Mesendoderm (in vitro differentiated cells): ENCODE measurements around the gene ALPL.

ENCODE experiments used
- DNase-seq: peaks from one replicate; pipeline ENCODE4 v3.0.0; 2013
- H2AK5ac ChIP-seq: 2 replicates; pipeline ENCODE4 v1.6.1; 2013; ENCODE audit warnings: low read length, inconsistent platforms
- H2BK120ac ChIP-seq: 2 replicates; pipeline ENCODE4 v1.6.1; 2013; ENCODE audit warnings: low read depth, mild to moderate bottlenecking, low read length, moderate library complexity, mixed read lengths
- H2BK15ac ChIP-seq: replicated peaks from 2 replicates; pipeline ENCODE4 v1.6.1; 2013; ENCODE audit warnings: low read depth, mild to moderate bottlenecking, moderate library complexity
- H2BK5ac ChIP-seq: 2 replicates; pipeline ENCODE4 v1.6.1; 2013; ENCODE audit warnings: low read length, inconsistent platforms
- H3K18ac ChIP-seq: 2 replicates; pipeline ENCODE4 v1.6.1; 2013; ENCODE audit warnings: mild to moderate bottlenecking, low read length, mixed read lengths
- H3K23ac ChIP-seq: one replicate; pipeline ENCODE4 v1.6.1; 2013; ENCODE audit warnings: low read length
- H3K27ac ChIP-seq: 2 replicates; pipeline ENCODE4 v1.5.1; 2013; ENCODE audit warnings: low read depth, mild to moderate bottlenecking, inconsistent platforms, low read length, moderate library complexity
- H3K27me3 ChIP-seq: 2 replicates; pipeline ENCODE4 v1.6.1; 2013; ENCODE audit warnings: low read length, control low read depth, mild to moderate bottlenecking, inconsistent platforms; ENCODE audit not compliant: insufficient read depth, poor library complexity
- H3K36me3 ChIP-seq: 2 replicates; pipeline ENCODE4 v1.6.1; 2013; ENCODE audit warnings: low read length, inconsistent platforms; ENCODE audit not compliant: control insufficient read depth, insufficient read depth
- H3K4ac ChIP-seq: one replicate; pipeline ENCODE4 v1.6.1; 2013; ENCODE audit warnings: low read depth, mild to moderate bottlenecking, low read length, moderate library complexity
- H3K4me1 ChIP-seq: 2 replicates; pipeline ENCODE4 v1.6.1; 2013; ENCODE audit warnings: low read depth, low read length, inconsistent platforms; ENCODE audit not compliant: control insufficient read depth
- H3K4me2 ChIP-seq: 2 replicates; pipeline ENCODE4 v1.6.1; 2013; ENCODE audit warnings: low read length
- H3K4me3 ChIP-seq: 2 replicates; pipeline ENCODE4 v1.5.1; 2013; ENCODE audit warnings: mild to moderate bottlenecking, low read length
- H3K56ac ChIP-seq: one replicate; pipeline ENCODE4 v1.6.1; 2013; ENCODE audit warnings: low read length
- H3K79me1 ChIP-seq: 2 replicates; pipeline ENCODE4 v1.6.1; 2013; ENCODE audit warnings: low read length, inconsistent platforms
- H3K79me2 ChIP-seq: 2 replicates; pipeline ENCODE4 v1.6.1; 2013; ENCODE audit warnings: mild to moderate bottlenecking, low read length; ENCODE audit not compliant: control insufficient read depth, insufficient read depth
- H3K9ac ChIP-seq: 2 replicates; pipeline ENCODE4 v1.6.1; 2013; ENCODE audit warnings: low read length, inconsistent platforms
- H4K5ac ChIP-seq: one replicate; pipeline ENCODE4 v1.6.1; 2013; ENCODE audit warnings: low read length
- H4K8ac ChIP-seq: one replicate; pipeline ENCODE4 v1.6.1; 2013; ENCODE audit warnings: low read depth, mild to moderate bottlenecking, control low read depth, low read length, moderate library complexity
- WGBS: extraction: QIAGEN DNeasy Blood & Tissue Kit; methylation state at CpG from one replicate; pipeline ENCODE4 v1.1.7; 2013; ENCODE audit warnings: low lambda C conversion rate, missing lambda C conversion rate; ENCODE audit not compliant: insufficient coverage; ENCODE audit errors: extremely low coverage; 5-methylcytosine and 5-hydroxymethylcytosine counted together

Gene ALPL

GRCh38 chr1:21567241-21568005, 58.2 kb downstream of the ALPL start:
- H4K5ac ChIP-seq: no peak overlapping the region
- H3K4me2 ChIP-seq: no peak overlapping the region
- DNase-seq: no peak
- no peak overlapping the region for H3K56ac ChIP-seq
- no peak overlapping the region for H2BK15ac ChIP-seq
- H3K4ac ChIP-seq: no peak overlapping the region
- no peak overlapping the region for H2BK120ac ChIP-seq
- no peaks in the 10 kb centered on the region for H3K4me1 ChIP-seq
- no peaks in the 10 kb centered on the region for H3K79me2 ChIP-seq
- H3K27me3 ChIP-seq: no peaks in the 10 kb centered on the region
- H3K23ac ChIP-seq: no peak overlapping the region
- H2AK5ac ChIP-seq: no peak overlapping the region
- no peak overlapping the region for H4K8ac ChIP-seq
- H3K4me3 ChIP-seq: no peak overlapping the region
- no CpG with 5 or more reads among the region's 24 CpGs for WGBS
- no peak overlapping the region for H3K27ac ChIP-seq
- H3K36me3 ChIP-seq: no peaks in the 10 kb centered on the region
- H3K79me1 ChIP-seq: no peaks in the 10 kb centered on the region
- H3K9ac ChIP-seq: no peak overlapping the region
- H2BK5ac ChIP-seq: no peak overlapping the region
- H3K18ac ChIP-seq: no peak overlapping the region

DNA sequence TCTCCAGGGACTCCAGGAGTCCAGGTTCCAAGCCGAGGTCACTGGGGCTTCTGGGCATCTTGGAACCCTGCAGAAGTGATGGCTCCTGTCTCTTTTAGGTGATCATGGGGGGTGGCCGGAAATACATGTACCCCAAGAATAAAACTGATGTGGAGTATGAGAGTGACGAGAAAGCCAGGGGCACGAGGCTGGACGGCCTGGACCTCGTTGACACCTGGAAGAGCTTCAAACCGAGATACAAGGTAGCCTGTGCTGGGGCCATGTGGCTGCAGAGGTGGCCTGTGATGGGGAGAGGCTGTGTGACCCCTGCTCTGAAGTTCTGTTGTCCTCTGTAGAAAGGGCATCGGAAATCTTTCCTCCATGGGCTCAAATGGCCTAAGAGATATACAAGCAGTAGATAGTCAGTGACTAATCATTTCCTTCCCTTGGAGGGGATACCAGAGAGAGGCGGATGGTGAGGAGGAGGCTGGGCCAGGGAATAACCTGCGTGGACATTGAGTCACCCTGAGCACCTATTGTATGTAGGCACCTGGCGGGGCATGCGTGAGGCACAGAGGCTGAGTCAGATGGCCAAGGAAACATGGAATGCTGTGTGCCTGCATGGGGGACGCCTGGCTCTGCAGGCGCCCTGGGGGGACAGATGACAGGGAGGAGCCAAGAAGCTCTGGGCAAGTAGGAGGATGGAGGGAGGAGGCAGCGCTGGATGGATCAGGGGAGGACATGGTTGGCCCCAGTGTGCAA, 59.0 kb downstream of the ALPL start:
- H3K23ac ChIP-seq: no peak overlapping the region
- no peak overlapping the region for H4K8ac ChIP-seq
- no peaks in the 10 kb centered on the region for H3K36me3 ChIP-seq
- no CpG with 5 or more reads among the region's 15 CpGs for WGBS
- no peak overlapping the region for H2BK5ac ChIP-seq
- no peak overlapping the region for H3K27ac ChIP-seq
- H3K56ac ChIP-seq: peak overlapping the region; percentile 42
- no peak overlapping the region for H3K4me3 ChIP-seq
- H2BK15ac ChIP-seq: no peak overlapping the region
- peak; percentile 85 for DNase-seq
- no peaks in the 10 kb centered on the region for H3K4me1 ChIP-seq
- H3K4me2 ChIP-seq: no peak overlapping the region
- no peaks in the 10 kb centered on the region for H3K27me3 ChIP-seq
- no peak overlapping the region for H4K5ac ChIP-seq
- H2BK120ac ChIP-seq: no peak overlapping the region
- H3K79me1 ChIP-seq: no peaks in the 10 kb centered on the region
- no peaks in the 10 kb centered on the region for H3K79me2 ChIP-seq
- H3K18ac ChIP-seq: no peak overlapping the region
- H3K4ac ChIP-seq: no peak overlapping the region
- H3K9ac ChIP-seq: no peak overlapping the region
- no peak overlapping the region for H2AK5ac ChIP-seq

- DNase-seq: no peak
- no CpG with 5 or more reads among the region's 10 CpGs for WGBS
- Histone ChIP-seq H3K4me3 (no peak overlapping the region), H2BK15ac (no peak overlapping the region), H3K4ac (no peak overlapping the region), H2BK5ac (no peak overlapping the region), H3K36me3 (no peaks in the 10 kb centered on the region), H3K56ac (peak overlapping the region; percentile 34), H4K5ac (no peak overlapping the region), H3K9ac (no peak overlapping the region), H4K8ac (no peak overlapping the region), H2AK5ac (no peak overlapping the region), H3K23ac (no peak overlapping the region), H3K79me1 (no peaks in the 10 kb centered on the region), H3K79me2 (no peaks in the 10 kb centered on the region), H3K18ac (no peak overlapping the region), H3K4me2 (no peak overlapping the region), H3K4me1 (no peaks in the 10 kb centered on the region), H3K27me3 (no peaks in the 10 kb centered on the region), H3K27ac (no peak overlapping the region), H2BK120ac (no peak overlapping the region)
Measured at GRCh38 chr1:21568809-21569385, 59.7 kb downstream of the ALPL start.

- H3K23ac ChIP-seq: no peak overlapping the region
- WGBS: no CpG with 5 or more reads among the region's 10 CpGs
Measured at GRCh38 chr1:21569820-21570527, 60.8 kb downstream of the ALPL start.

GRCh38 chr1:21570528-21570875, 61.3 kb downstream of the ALPL start:
- H3K9ac ChIP-seq: no peak overlapping the region
- no peaks in the 10 kb centered on the region for H3K36me3 ChIP-seq
- no peaks in the 10 kb centered on the region for H3K79me2 ChIP-seq
- H3K4me3 ChIP-seq: no peak overlapping the region
- H3K4me1 ChIP-seq: peaks cover 2% of the 10 kb centered on the region
- H3K4ac ChIP-seq: no peak overlapping the region
- H2BK15ac ChIP-seq: no peak overlapping the region
- no peaks in the 10 kb centered on the region for H3K27me3 ChIP-seq
- DNase-seq: no peak
- no peak overlapping the region for H3K56ac ChIP-seq
- H4K5ac ChIP-seq: no peak overlapping the region
- H3K18ac ChIP-seq: no peak overlapping the region
- H3K4me2 ChIP-seq: no peak overlapping the region
- H3K27ac ChIP-seq: no peak overlapping the region
- no peaks in the 10 kb centered on the region for H3K79me1 ChIP-seq
- H2BK5ac ChIP-seq: no peak overlapping the region
- H4K8ac ChIP-seq: no peak overlapping the region
- H2BK120ac ChIP-seq: no peak overlapping the region
- WGBS: no CpG with 5 or more reads among the region's 5 CpGs
- no peak overlapping the region for H2AK5ac ChIP-seq
- H3K23ac ChIP-seq: no peak overlapping the region

More at GRCh38 chr1:21569820-21570527, 60.8 kb downstream of the ALPL start:
- H3K36me3 ChIP-seq: no peaks in the 10 kb centered on the region
- H3K4me3 ChIP-seq: no peak overlapping the region
- H2BK15ac ChIP-seq: no peak overlapping the region
- H2AK5ac ChIP-seq: no peak overlapping the region
- H3K4ac ChIP-seq: no peak overlapping the region
- no peak overlapping the region for H3K27ac ChIP-seq
- no peak overlapping the region for H4K8ac ChIP-seq
- no peaks in the 10 kb centered on the region for H3K27me3 ChIP-seq
- DNase-seq: no peak
- no peak overlapping the region for H4K5ac ChIP-seq
- no peak overlapping the region for H3K56ac ChIP-seq
- H2BK5ac ChIP-seq: no peak overlapping the region
- peaks cover 2% of the 10 kb centered on the region for H3K4me1 ChIP-seq
- H3K79me2 ChIP-seq: no peaks in the 10 kb centered on the region
- no peaks in the 10 kb centered on the region for H3K79me1 ChIP-seq
- H3K4me2 ChIP-seq: no peak overlapping the region
- no peak overlapping the region for H3K9ac ChIP-seq
- H3K18ac ChIP-seq: no peak overlapping the region
- H2BK120ac ChIP-seq: no peak overlapping the region
